Left lung (tissue), 10 donors: ENCODE measurements around the gene H1-8. TPM values are rescaled to one million over a fixed set of nuclear protein-coding genes. Genes with fewer than 3 reads are reported as not detected.
"Not testable (repeated sequence)": the region's sequence is repeated elsewhere in the genome, so short reads cannot be mapped to it uniquely, and the experiment has no call there.

Source experiments
- ATAC-seq: fragments of 200-7000 bp; cut with Tn5 transposase; one replicate; pipeline ENCODE4 v1.9.1; 2020; ENCODE audit warnings: moderate library complexity
- DNase-seq, 4 donors: peaks; one replicate each; pipeline ENCODE4 v3.0.0-alpha.2; 2013 to 2020
- H3K27ac ChIP-seq, 2 donors: fragments of 200-600 bp; sonication (generic) in 1 of 2; one replicate each; pipeline versions ENCODE4 v1.5.0 to v1.8.0; 2020 to 2021
- H3K27me3 ChIP-seq, 2 donors: fragments of 200-600 bp; sonication (generic) in 1 of 2; one replicate each; pipeline versions ENCODE4 v1.5.0 to v1.8.0; 2020 to 2021
- H3K36me3 ChIP-seq, 2 donors: fragments of 200-600 bp; sonication (generic) in 1 of 2; one replicate each; pipeline versions ENCODE4 v1.5.0 to v1.8.0; 2020 to 2021
- H3K4me1 ChIP-seq, 2 donors: fragments of 200-600 bp; one replicate each; pipeline ENCODE4 v1.8.0; 2021
- H3K4me3 ChIP-seq, 2 donors: fragments of 200-600 bp; sonication (generic) in 1 of 2; one replicate each; pipeline versions ENCODE4 v1.5.0 to v1.8.0; 2020 to 2021; ENCODE audit warnings: mild to moderate bottlenecking in 1 of 2
- H3K9me3 ChIP-seq, 2 donors: fragments of 200-600 bp; sonication (generic) in 1 of 2; one replicate each; pipeline versions ENCODE4 v1.5.0 to v1.8.0; 2020 to 2021
- intact Hi-C, 2 donors: fragments of 100-400 bp; cut with DNase I; formaldehyde crosslinking; loops; one replicate each; pipeline versions ENCODE4 v1.11.2 to v1.14.2; 2022
- polyA plus RNA-seq, 6 donors: library from polyadenylated mRNA; unstranded; fragments of 120-200 nt; gene quantifications; one replicate each; pipeline ENCODE4 v1.2.1, GENCODE V29; 2013; ENCODE audit not compliant: insufficient read length in 6 of 6
- total RNA-seq, 2 donors: library from RNA; stranded (reverse); fragmentation: NEBNext Ultra II Directional; extraction: Animal tissue kit (Norgen Biotek cat#: 25700); gene quantifications; one replicate each; pipeline ENCODE4 v1.2.1, GENCODE V29; 2021
- TF ChIP-seq, protein P1 (sequence below), 2 donors: fragments of 200-600 bp; sonication (generic) in 1 of 2; IDR thresholded peaks; one replicate each; pipeline versions ENCODE4 v1.5.0 to v1.8.0; 2021; ENCODE audit warnings: antibody characterized with exemption in 2 of 2
- donor health status: DM: no; HTN: yes; CAD: no.
- donor health status: DM: no; HTN: no; CAD: no.

H1-8 gene
- total and polyA plus RNA-seq, 8 donors: not detected

DNA sequence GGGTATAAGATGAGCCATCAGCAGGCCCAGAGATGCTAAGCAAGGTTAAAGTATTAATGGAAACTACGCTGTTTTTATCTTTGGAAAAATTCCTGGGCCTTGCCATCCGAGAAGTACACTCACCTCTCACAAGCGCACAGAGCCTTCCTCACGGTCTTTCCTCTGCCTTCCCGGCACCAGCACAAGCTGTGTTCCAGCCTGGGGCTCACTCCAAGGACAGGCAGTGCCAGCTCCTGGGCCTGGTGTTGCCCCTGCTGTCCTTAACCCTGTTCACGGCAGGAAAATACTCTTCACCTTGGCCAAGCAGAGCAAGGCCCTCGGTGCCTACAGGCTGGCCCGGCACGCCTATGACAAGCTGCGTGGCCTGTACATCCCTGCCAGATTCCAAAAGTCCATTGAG lies 28.9 kb upstream of the H1-8 start:
- H3K27me3 ChIP-seq: no peaks in the 10 kb centered on the region
- TF ChIP-seq, protein P1, sequence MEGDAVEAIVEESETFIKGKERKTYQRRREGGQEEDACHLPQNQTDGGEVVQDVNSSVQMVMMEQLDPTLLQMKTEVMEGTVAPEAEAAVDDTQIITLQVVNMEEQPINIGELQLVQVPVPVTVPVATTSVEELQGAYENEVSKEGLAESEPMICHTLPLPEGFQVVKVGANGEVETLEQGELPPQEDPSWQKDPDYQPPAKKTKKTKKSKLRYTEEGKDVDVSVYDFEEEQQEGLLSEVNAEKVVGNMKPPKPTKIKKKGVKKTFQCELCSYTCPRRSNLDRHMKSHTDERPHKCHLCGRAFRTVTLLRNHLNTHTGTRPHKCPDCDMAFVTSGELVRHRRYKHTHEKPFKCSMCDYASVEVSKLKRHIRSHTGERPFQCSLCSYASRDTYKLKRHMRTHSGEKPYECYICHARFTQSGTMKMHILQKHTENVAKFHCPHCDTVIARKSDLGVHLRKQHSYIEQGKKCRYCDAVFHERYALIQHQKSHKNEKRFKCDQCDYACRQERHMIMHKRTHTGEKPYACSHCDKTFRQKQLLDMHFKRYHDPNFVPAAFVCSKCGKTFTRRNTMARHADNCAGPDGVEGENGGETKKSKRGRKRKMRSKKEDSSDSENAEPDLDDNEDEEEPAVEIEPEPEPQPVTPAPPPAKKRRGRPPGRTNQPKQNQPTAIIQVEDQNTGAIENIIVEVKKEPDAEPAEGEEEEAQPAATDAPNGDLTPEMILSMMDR (IDR thresholded peaks at IDR 0.05): no peak
- intact Hi-C loops: no loop called here
- DNase-seq (no peak), ATAC-seq (no peak)
- no peak overlapping the region for H3K4me3 ChIP-seq
- H3K36me3 ChIP-seq: peaks cover 0 to 68% of the 10 kb centered on the region in 2 donors
- no peaks in the 10 kb centered on the region for H3K4me1 ChIP-seq
- H3K9me3 ChIP-seq: no peaks in the 10 kb centered on the region
- H3K27ac ChIP-seq: no peak overlapping the region

DNA sequence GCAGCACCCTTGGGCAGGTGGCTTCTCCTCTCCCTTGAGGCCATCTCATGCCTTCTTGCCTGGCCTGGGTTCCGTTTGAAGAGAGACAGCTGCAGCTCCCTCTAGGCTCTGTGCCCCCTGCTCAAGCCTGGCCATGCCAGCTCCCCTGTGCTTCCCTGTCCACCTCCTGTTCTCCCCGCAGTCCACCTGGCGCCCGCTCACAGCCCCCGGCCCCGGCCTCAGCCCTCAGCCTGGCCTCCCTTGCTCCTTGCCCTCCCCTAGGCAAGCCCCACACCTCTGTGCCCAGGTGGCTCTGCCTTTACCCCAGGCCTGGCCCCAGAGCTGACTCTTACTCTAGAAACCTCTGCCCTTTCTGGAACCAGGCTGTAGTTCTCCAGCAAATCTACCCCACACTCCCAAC lies 28.4 kb upstream of the H1-8 start:
- Histone ChIP-seq H3K4me1 (no peaks in the 10 kb centered on the region), H3K36me3 (peaks cover 0 to 68% of the 10 kb centered on the region in 2 donors), H3K27ac (no peak overlapping the region), H3K9me3 (no peaks in the 10 kb centered on the region), H3K27me3 (no peaks in the 10 kb centered on the region), H3K4me3 (no peak overlapping the region)
- TF ChIP-seq, protein P1 (IDR thresholded peaks at IDR 0.05): no peak
- ATAC-seq (no peak), DNase-seq (no peak)
- intact Hi-C loops: no loop called here

DNA sequence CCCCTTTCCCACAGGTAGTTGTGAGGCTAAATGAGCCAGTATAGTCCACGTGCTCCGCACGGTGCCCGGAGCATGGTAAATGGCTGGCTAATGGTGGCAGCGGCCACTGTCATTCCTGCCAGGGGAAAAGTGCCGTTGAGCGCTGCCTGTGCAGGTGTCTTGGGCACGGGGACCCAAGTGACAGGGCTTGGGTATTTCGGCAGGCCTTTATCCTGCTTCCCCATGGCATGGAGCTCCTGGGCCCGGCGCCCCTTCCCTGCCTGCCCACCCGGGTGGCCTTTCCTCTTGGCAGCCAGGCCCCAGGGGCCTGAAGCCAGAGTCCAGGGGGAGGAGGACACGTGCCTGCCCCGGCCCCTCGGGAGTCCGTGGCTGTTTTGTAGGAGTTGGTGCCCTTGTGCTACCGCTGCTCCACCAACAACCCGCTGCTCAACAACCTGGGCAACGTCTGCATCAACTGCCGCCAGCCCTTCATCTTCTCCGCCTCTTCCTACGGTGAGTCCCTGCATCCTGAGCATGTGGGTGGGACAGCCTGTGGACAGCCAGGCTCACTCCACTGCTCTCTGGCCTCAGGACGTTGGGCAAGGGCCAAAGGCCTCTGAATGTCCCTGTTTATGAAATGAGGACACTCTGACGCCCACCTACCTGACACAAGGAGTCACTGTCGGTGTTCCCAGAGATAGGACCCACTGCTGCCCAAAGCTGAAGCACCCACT lies 27.7 kb upstream of the H1-8 start:
- ATAC-seq, H3K27ac ChIP-seq, H3K4me3 ChIP-seq, DNase-seq, H3K27me3 ChIP-seq, H3K9me3 ChIP-seq, H3K4me1 ChIP-seq, intact Hi-C loops: not testable (repeated sequence)
- H3K36me3 ChIP-seq: peaks cover 0 to 65% of the 10 kb centered on the region in 2 donors

DNA sequence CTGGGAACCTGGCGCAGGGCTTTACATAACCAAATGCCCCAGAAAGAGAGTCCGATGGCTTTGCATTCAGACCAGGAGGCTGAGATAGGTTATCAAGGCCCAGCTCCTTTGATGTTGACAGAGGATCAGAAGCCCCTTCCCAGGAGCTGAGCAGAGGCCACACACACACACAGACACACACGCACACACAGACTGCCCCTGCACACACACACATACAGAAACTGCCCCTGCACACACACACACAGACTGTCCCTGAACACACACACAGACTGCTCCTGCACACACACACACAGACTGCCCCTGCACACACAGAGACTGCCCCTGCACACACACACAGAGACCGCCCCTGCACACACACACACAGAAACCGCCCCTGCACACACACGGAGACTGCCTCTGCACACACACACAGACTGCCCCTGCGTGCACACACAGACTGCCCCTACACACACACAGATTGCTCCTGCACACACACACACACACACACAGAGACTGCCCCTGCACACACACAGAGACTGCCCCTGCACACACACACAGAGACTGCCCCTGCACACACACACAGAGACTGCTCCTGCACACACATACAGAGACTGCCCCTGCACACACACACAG lies 27.0 kb upstream of the H1-8 start:
- H3K36me3 ChIP-seq: peaks cover 0 to 59% of the 10 kb centered on the region in 2 donors
- ATAC-seq, DNase-seq, intact Hi-C loops, H3K27ac ChIP-seq, H3K9me3 ChIP-seq, H3K4me1 ChIP-seq, H3K4me3 ChIP-seq, H3K27me3 ChIP-seq: not testable (repeated sequence)

DNA sequence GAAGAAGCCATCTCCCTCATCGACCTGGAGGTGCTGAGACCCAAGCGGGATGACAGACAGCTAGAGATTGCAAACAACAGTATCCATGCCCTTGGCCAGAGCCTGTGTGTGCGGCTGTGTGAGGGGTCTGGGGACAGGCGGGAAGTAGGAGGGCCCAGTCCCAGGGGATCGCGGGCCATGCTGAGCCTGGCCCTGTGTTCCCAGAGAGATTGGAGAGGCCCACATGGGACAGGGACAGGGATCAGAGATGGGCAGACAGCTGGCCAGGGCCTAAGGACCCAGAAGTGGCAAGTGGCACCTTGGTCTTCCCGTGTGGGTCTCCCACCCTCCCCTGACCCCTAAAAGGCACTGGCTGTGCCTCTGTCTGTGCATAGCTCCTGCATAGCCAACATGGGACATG lies 25.5 kb upstream of the H1-8 start:
- H3K27ac ChIP-seq: no peak overlapping the region
- H3K36me3 ChIP-seq: peaks cover 0 to 53% of the 10 kb centered on the region in 2 donors
- no peaks in the 10 kb centered on the region for H3K27me3 ChIP-seq
- TF ChIP-seq, protein P1 (IDR thresholded peaks at IDR 0.05): no peak
- DNase-seq (no peak), ATAC-seq (no peak)
- intact Hi-C loops: no loop called here
- H3K9me3 ChIP-seq: no peaks in the 10 kb centered on the region
- H3K4me3 ChIP-seq: no peak overlapping the region
- no peaks in the 10 kb centered on the region for H3K4me1 ChIP-seq

DNA sequence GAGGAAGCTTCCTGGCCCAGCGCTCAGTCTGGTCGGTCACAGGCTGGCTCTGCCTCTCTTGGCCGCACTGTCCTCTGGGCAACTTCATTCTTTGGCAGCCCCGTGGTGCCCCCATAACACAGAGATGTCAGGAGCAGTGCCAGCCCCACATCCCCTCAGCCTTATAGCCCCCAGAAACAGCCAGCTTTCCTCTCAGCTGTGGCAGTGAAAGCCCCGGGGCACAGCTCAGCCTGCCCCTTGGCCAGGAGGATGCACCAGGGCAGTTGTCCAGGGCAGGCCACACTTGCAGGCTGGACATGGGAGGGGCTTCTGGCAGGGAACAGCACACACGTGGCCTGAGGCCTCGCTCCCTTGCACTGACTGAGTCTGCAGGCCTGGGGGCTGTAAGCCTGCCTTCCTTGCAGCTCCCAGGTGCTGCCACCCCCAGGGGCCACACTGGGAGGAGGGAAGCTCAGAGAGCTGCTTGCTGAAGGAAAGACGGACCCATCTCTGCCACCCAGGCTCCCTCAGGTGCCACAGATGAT lies 24.9 kb upstream of the H1-8 start:
- no peak overlapping the region for H3K4me3 ChIP-seq
- TF ChIP-seq, protein P1 (IDR thresholded peaks at IDR 0.05): no peak
- H3K27ac ChIP-seq: no peak overlapping the region
- peaks cover 0 to 47% of the 10 kb centered on the region in 2 donors for H3K36me3 ChIP-seq
- no peaks in the 10 kb centered on the region for H3K4me1 ChIP-seq
- no peak for DNase-seq
- ATAC-seq: no peak
- no peaks in the 10 kb centered on the region for H3K9me3 ChIP-seq
- intact Hi-C loops: no loop called here
- H3K27me3 ChIP-seq: no peaks in the 10 kb centered on the region
